Erythroblast (primary cell): Measurements from ENCODE around the gene SP3.

ENCODE experiments used
- GATA1 ChIP-seq: IDR thresholded peaks from 2 replicates; pipeline ENCODE4 v1.6.1; 2011; ENCODE audit warnings: low read depth, mild to moderate bottlenecking, control low read depth, low read length, moderate library complexity
- POLR2A ChIP-seq: IDR thresholded peaks from 2 replicates; pipeline ENCODE4 v1.6.1; 2011; ENCODE audit warnings: mild to moderate bottlenecking, low read length

GRCh38 chr2:173979751-173980351, 14.7 kb upstream of the SP3 start:
- TF ChIP-seq POLR2A (no peak), GATA1 (no peak)
